Spleen (tissue), 7 donors: Measurements from ENCODE around the gene FN1.

Source experiments
- POLR2A ChIP-seq, 3 donors: fragments of 450-650 bp; IDR thresholded peaks; one replicate each; pipeline ENCODE4 v1.5.1; 2017; ENCODE audit warnings: antibody characterized with exemption in 3 of 3, mild to moderate bottlenecking in 1 of 3
- POLR2AphosphoS5 ChIP-seq, 3 donors: sonication (generic); formaldehyde crosslinking; IDR thresholded peaks; one replicate each; pipeline ENCODE4 v1.5.1; 2017; ENCODE audit warnings: antibody characterized with exemption in 3 of 3
- TF ChIP-seq, protein P1 (sequence below), 11 experiments: fragments of 200-600 bp in 7 of 11; fragments of 450-650 bp in 4 of 11; sonication (generic) in 4 of 11; IDR thresholded peaks in 8 of 11; conservative IDR thresholded peaks in 3 of 11; 1 replicate in 7 of 11; 2 replicates in 4 of 11; pipeline versions ENCODE4 v1.4.0 to v1.8.0; 2016 to 2021; ENCODE audit warnings: antibody characterized with exemption in 11 of 11, inconsistent platforms in 4 of 11, mild to moderate bottlenecking in 1 of 11
- donor health status: DM: no; HTN: no; CAD: no; lungs with moderate emphysema.
- donor health status: DM: no; HTN: no; CAD: no.
- donor health status: DM: no; HTN: no; CAD: no.

DNA sequence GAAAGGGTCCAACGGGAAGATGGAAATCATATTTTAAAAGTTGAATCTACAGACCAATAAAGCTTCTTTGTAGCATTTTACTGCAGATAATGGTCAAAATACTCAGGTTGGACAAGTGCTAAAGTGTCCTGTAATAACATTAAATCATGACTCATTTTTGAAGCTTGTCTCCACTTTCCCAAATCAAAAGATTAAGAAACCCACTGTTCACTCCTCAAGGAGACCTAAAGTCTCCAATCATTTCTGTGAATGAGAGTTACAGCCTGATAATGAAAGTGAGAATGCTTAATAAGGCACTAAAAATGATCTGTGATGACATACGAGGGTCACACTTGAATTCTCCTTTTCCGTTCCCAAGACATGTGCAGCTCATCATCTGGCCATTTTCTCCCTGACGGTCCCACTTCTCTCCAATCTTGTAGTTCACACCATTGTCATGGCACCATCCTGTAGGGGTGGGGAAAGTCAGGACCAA is 70.6 kb downstream of the FN1 start:
- TF ChIP-seq, protein P1, sequence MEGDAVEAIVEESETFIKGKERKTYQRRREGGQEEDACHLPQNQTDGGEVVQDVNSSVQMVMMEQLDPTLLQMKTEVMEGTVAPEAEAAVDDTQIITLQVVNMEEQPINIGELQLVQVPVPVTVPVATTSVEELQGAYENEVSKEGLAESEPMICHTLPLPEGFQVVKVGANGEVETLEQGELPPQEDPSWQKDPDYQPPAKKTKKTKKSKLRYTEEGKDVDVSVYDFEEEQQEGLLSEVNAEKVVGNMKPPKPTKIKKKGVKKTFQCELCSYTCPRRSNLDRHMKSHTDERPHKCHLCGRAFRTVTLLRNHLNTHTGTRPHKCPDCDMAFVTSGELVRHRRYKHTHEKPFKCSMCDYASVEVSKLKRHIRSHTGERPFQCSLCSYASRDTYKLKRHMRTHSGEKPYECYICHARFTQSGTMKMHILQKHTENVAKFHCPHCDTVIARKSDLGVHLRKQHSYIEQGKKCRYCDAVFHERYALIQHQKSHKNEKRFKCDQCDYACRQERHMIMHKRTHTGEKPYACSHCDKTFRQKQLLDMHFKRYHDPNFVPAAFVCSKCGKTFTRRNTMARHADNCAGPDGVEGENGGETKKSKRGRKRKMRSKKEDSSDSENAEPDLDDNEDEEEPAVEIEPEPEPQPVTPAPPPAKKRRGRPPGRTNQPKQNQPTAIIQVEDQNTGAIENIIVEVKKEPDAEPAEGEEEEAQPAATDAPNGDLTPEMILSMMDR (IDR thresholded peaks at IDR 0.05 in 8 of 11, conservative IDR thresholded peaks at IDR 0.05 in 3 of 11), result no peak
- no peak for TF ChIP-seq POLR2A (IDR thresholded peaks at IDR 0.05)
- no peak for TF ChIP-seq POLR2AphosphoS5 (IDR thresholded peaks at IDR 0.05)
